Loucy (cell line): ENCODE results near the gene RAD54L.

Experiments
- H2AFZ ChIP-seq: fragments of 200-600 bp; sonication (generic); 2 replicates; pipeline ENCODE4 v1.6.0; 2016; ENCODE audit warnings: antibody characterized with exemption, mild to moderate bottlenecking, low read length, moderate library complexity
- H3F3A ChIP-seq: fragments of 200-600 bp; 2 replicates; pipeline ENCODE4 v1.6.0; 2016; ENCODE audit warnings: antibody characterized with exemption, low read depth, mild to moderate bottlenecking
- H3K27me3 ChIP-seq: fragments of 200-600 bp; sonication (generic); 2 replicates; pipeline ENCODE4 v1.6.1; 2014; ENCODE audit warnings: low read length, mild to moderate bottlenecking; ENCODE audit not compliant: insufficient read depth, poor library complexity, severe bottlenecking
- H3K36me3 ChIP-seq: fragments of 200-600 bp; sonication (generic); 2 replicates; pipeline ENCODE4 v1.6.1; 2016; ENCODE audit warnings: low read length; ENCODE audit not compliant: insufficient read depth
- H3K4me1 ChIP-seq: fragments of 200-600 bp; sonication (generic); 2 replicates; pipeline ENCODE4 v1.5.1; 2014; ENCODE audit warnings: low read length, mild to moderate bottlenecking; ENCODE audit not compliant: insufficient read depth, poor library complexity, severe bottlenecking
- H3K4me2 ChIP-seq: fragments of 200-600 bp; sonication (generic); 2 replicates; pipeline ENCODE4 v1.6.0; 2014; ENCODE audit warnings: antibody characterized with exemption, low read length, low read depth, mild to moderate bottlenecking; ENCODE audit not compliant: poor library complexity, severe bottlenecking
- H3K4me3 ChIP-seq: fragments of 200-600 bp; sonication (generic); 2 replicates; pipeline ENCODE4 v1.5.1; 2014; ENCODE audit warnings: low read length, mild to moderate bottlenecking, mixed read lengths; ENCODE audit not compliant: poor library complexity, severe bottlenecking
- H3K79me2 ChIP-seq: fragments of 200-600 bp; sonication (generic); 2 replicates; pipeline ENCODE4 v1.6.1; 2014; ENCODE audit warnings: low read length; ENCODE audit not compliant: insufficient read depth
- H3K9ac ChIP-seq: fragments of 200-600 bp; sonication (generic); 2 replicates; pipeline ENCODE4 v1.6.0; 2014; ENCODE audit warnings: mild to moderate bottlenecking, low read depth, low read length, moderate library complexity; ENCODE audit not compliant: poor library complexity, severe bottlenecking
- H3K9me2 ChIP-seq: fragments of 200-600 bp; sonication (generic); replicated peaks from 2 replicates; pipeline ENCODE4 v1.6.1; 2016; ENCODE audit warnings: low read depth, low read length, mixed read lengths
- H3K9me3 ChIP-seq: fragments of 200-600 bp; sonication (generic); 2 replicates; pipeline ENCODE4 v1.6.1; 2014; ENCODE audit warnings: mild to moderate bottlenecking, antibody characterized with exemption, low read length, low read depth; ENCODE audit not compliant: insufficient read depth
- H4K20me1 ChIP-seq: fragments of 200-600 bp; sonication (generic); 2 replicates; pipeline ENCODE4 v1.6.0; 2014; ENCODE audit warnings: antibody characterized with exemption, low read length, mild to moderate bottlenecking; ENCODE audit not compliant: insufficient read depth, poor library complexity, severe bottlenecking
- CTCF ChIP-seq: fragments of 200-600 bp; sonication (generic); conservative IDR thresholded peaks from 2 replicates; pipeline ENCODE4 v1.5.1; 2014; ENCODE audit warnings: mild to moderate bottlenecking, antibody characterized with exemption, low read length
- EZH2phosphoT487 ChIP-seq: fragments of 200-600 bp; IDR thresholded peaks from 2 replicates; pipeline ENCODE4 v1.6.1; 2018; ENCODE audit warnings: antibody characterized with exemption, mild to moderate bottlenecking, moderate library complexity, borderline replicate concordance

RAD54L gene

GRCh38 chr1:46247436-46248121 lies at the start of gene RAD54L:
Gene RAD54L (plus strand): TSS chr1:46247763. CDS start chr1:46248406, 643 bp downstream.
- H3K36me3 ChIP-seq, result peaks cover 11% of the 10 kb centered on the region; the same call in 1 of the 2 replicates
- peak within 1 kb of the TSS; percentile 96 for H2AFZ ChIP-seq
- no peaks in the 10 kb centered on the region for H3K9me3 ChIP-seq
- H3K79me2 ChIP-seq, result peaks cover 46% of the 10 kb centered on the region
- peak within 1 kb of the TSS; percentile 86 for H3K4me3 ChIP-seq
- peaks cover 36% of the 10 kb centered on the region for H3K4me1 ChIP-seq
- H3K9ac ChIP-seq, result peak within 1 kb of the TSS; percentile 97
- TF ChIP-seq CTCF (no peak), EZH2phosphoT487 (no peak)
- H3K27me3 ChIP-seq, result no peaks in the 10 kb centered on the region
- peaks cover 30% of the 10 kb centered on the region for H4K20me1 ChIP-seq
- H3K9me2 ChIP-seq, result no peaks in the 10 kb centered on the region
- H3K4me2 ChIP-seq, result peak within 1 kb of the TSS; percentile 99
- H3F3A ChIP-seq, result no peaks in the 10 kb centered on the region

- no peak for TF ChIP-seq EZH2phosphoT487
- peak; percentile 38 for TF ChIP-seq CTCF
- Histone ChIP-seq H4K20me1 (no peaks in the 10 kb centered on the region), H2AFZ (peak within 1 kb of the TSS; percentile 96), H3K4me1 (peaks cover 15% of the 10 kb centered on the region), H3F3A (no peaks in the 10 kb centered on the region), H3K27me3 (no peaks in the 10 kb centered on the region), H3K9ac (peak within 1 kb of the TSS; percentile 75), H3K9me2 (no peaks in the 10 kb centered on the region), H3K4me2 (peak within 1 kb of the TSS; percentile 89), H3K36me3 (no peaks in the 10 kb centered on the region; the same call in 1 of the 2 replicates), H3K79me2 (peaks cover 7% of the 10 kb centered on the region; the same call in 1 of the 2 replicates), H3K4me3 (peak within 1 kb of the TSS; percentile 97), H3K9me3 (no peaks in the 10 kb centered on the region)
Measured at GRCh38 chr1:46197964-46198811, 49.4 kb upstream of the RAD54L start, which contains the start of gene POMGNT1. Gene POMGNT1 (minus strand): TSS chr1:46198434. CDS start chr1:46197821, 613 bp downstream.

- peak overlapping the region; percentile 75 for H3K9ac ChIP-seq
- TF ChIP-seq CTCF, result no peak
- TF ChIP-seq EZH2phosphoT487, result no peak
- H4K20me1 ChIP-seq, result no peaks in the 10 kb centered on the region
- H3K79me2 ChIP-seq, result peaks cover 7% of the 10 kb centered on the region; the same call in 1 of the 2 replicates
- H3K9me2 ChIP-seq, result no peaks in the 10 kb centered on the region
- H3K4me1 ChIP-seq, result peaks cover 15% of the 10 kb centered on the region
- no peaks in the 10 kb centered on the region for H3F3A ChIP-seq
- H3K4me3 ChIP-seq, result peak overlapping the region; percentile 97
- H3K4me2 ChIP-seq, result peak overlapping the region; percentile 89
- no peak overlapping the region for H2AFZ ChIP-seq
- no peaks in the 10 kb centered on the region for H3K27me3 ChIP-seq
- no peaks in the 10 kb centered on the region for H3K36me3 ChIP-seq
- no peaks in the 10 kb centered on the region for H3K9me3 ChIP-seq
Measured at GRCh38 chr1:46199233-46199749, 48.3 kb upstream of the RAD54L start.
